WTC11 (cell line): Measurements from ENCODE around the gene CACNB1. TPM values are rescaled to one million over a fixed set of nuclear protein-coding genes. Genes with fewer than 3 reads are reported as not detected.

Experiments used
- ATAC-seq: fragments of 200-7000 bp; cut with Tn5 transposase; 2 replicates; pipeline ENCODE4 v1.10.0; 2021; ENCODE audit warnings: mild to moderate bottlenecking, moderate library complexity
- CTCF ChIA-PET: fragments of 300-600 bp; sonication (Branson Sonifier 250); formaldehyde crosslinking; loops from one replicate; lab custom pipeline; 2021; ENCODE audit warnings: antibody characterized with exemption; lab: Charles Lee
- POLR2A ChIA-PET: fragments of 350-600 bp; sonication (Branson Sonifier 250); formaldehyde crosslinking; loops from one replicate; lab custom pipeline; 2021; ENCODE audit warnings: antibody characterized with exemption; lab: Charles Lee
- DNase-seq: peaks from one replicate; pipeline ENCODE4 v3.0.0; 2021; ENCODE audit warnings: low spot score
- H3K27ac Mint-ChIP-seq: 2 replicates; pipeline ENCODE4 v1.8.0; 2021; ENCODE audit warnings: mixed read lengths
- H3K27me3 Mint-ChIP-seq: 2 replicates; pipeline ENCODE4 v1.8.0; 2021; ENCODE audit warnings: low read depth, mild to moderate bottlenecking, moderate library complexity, mixed read lengths
- H3K36me3 Mint-ChIP-seq: 2 replicates; pipeline ENCODE4 v1.8.0; 2021; ENCODE audit warnings: mixed read lengths
- H3K4me1 Mint-ChIP-seq: 2 replicates; pipeline ENCODE4 v1.8.0; 2022; ENCODE audit warnings: mixed read lengths
- H3K4me3 Mint-ChIP-seq: 2 replicates; pipeline ENCODE4 v1.8.0; 2021; ENCODE audit warnings: mild to moderate bottlenecking, moderate library complexity, mixed read lengths
- H3K9me3 Mint-ChIP-seq: 2 replicates; pipeline ENCODE4 v1.8.0; 2021; ENCODE audit warnings: mixed read lengths
- AFF4 ChIP-seq: sonication (generic); formaldehyde crosslinking; IDR thresholded peaks from 2 replicates; pipeline ENCODE4 v1.8.1; 2023; ENCODE audit warnings: mild to moderate bottlenecking, missing genetic modification reagents, borderline replicate concordance
- CBFB ChIP-seq: sonication (generic); formaldehyde crosslinking; IDR thresholded peaks from 2 replicates; pipeline ENCODE4 v1.8.1; 2022; ENCODE audit warnings: mild to moderate bottlenecking, low read depth, missing genetic modification reagents
- CDX4 ChIP-seq: fragments of 250-450 bp; sonication (Bioruptor Pico); IDR thresholded peaks from 2 replicates; pipeline ENCODE4 v1.9.0; 2021; ENCODE audit warnings: moderate library complexity, mild to moderate bottlenecking, inconsistent platforms, borderline replicate concordance
- ELF4 ChIP-seq: sonication (generic); formaldehyde crosslinking; IDR thresholded peaks from 2 replicates; pipeline ENCODE4 v1.8.1; 2022; ENCODE audit warnings: low read depth, mild to moderate bottlenecking, moderate library complexity, missing genetic modification reagents
- EMX1 ChIP-seq: fragments of 250-450 bp; sonication (Bioruptor Pico); IDR thresholded peaks from 2 replicates; pipeline ENCODE4 v1.8.0; 2021; ENCODE audit warnings: mild to moderate bottlenecking
- ERG ChIP-seq: fragments of 250-450 bp; sonication (Bioruptor Pico); IDR thresholded peaks from 2 replicates; pipeline ENCODE4 v1.8.0; 2021; ENCODE audit warnings: mild to moderate bottlenecking
- ESRRA ChIP-seq: sonication (generic); formaldehyde crosslinking; IDR thresholded peaks from 2 replicates; pipeline ENCODE4 v1.8.1; 2022; ENCODE audit warnings: mild to moderate bottlenecking, missing genetic modification reagents, borderline replicate concordance
- FOXK1 ChIP-seq: sonication (generic); formaldehyde crosslinking; IDR thresholded peaks from 2 replicates; pipeline ENCODE4 v1.8.0; 2022; ENCODE audit warnings: mild to moderate bottlenecking, moderate library complexity, missing genetic modification reagents
- FOXP1 ChIP-seq: sonication (generic); formaldehyde crosslinking; IDR thresholded peaks from 2 replicates; pipeline ENCODE4 v1.8.0; 2022; ENCODE audit warnings: missing genetic modification reagents, mild to moderate bottlenecking, moderate library complexity, borderline replicate concordance
- IRF1 ChIP-seq: sonication (generic); formaldehyde crosslinking; IDR thresholded peaks from 2 replicates; pipeline ENCODE4 v1.8.0; 2023; ENCODE audit warnings: missing genetic modification reagents
- MLX ChIP-seq: sonication (generic); formaldehyde crosslinking; IDR thresholded peaks from 2 replicates; pipeline ENCODE4 v1.8.1; 2023; ENCODE audit warnings: mild to moderate bottlenecking, missing genetic modification reagents, moderate library complexity
- NFATC4 ChIP-seq: fragments of 250-450 bp; sonication (Bioruptor Pico); IDR thresholded peaks from 2 replicates; pipeline ENCODE4 v1.9.0; 2021; ENCODE audit warnings: mild to moderate bottlenecking
- NR1H2 ChIP-seq: sonication (generic); formaldehyde crosslinking; IDR thresholded peaks from 2 replicates; pipeline ENCODE4 v1.9.0; 2021; ENCODE audit warnings: mild to moderate bottlenecking, moderate library complexity, missing genetic modification reagents
- PREB ChIP-seq: sonication (generic); formaldehyde crosslinking; IDR thresholded peaks from 2 replicates; pipeline ENCODE4 v1.8.1; 2022; ENCODE audit warnings: mild to moderate bottlenecking, missing genetic modification reagents, moderate library complexity, borderline replicate concordance
- ZMAT4 ChIP-seq: fragments of 250-450 bp; sonication (Bioruptor Pico); IDR thresholded peaks from 2 replicates; pipeline ENCODE4 v1.9.0; 2021; ENCODE audit warnings: mild to moderate bottlenecking
- ZNF416 ChIP-seq: fragments of 250-450 bp; sonication (Bioruptor Pico); IDR thresholded peaks from 2 replicates; pipeline ENCODE4 v1.9.0; 2021; ENCODE audit warnings: mild to moderate bottlenecking, inconsistent platforms
- ZNF532 ChIP-seq: fragments of 250-450 bp; sonication (Bioruptor Pico); IDR thresholded peaks from 2 replicates; pipeline ENCODE4 v1.9.0; 2021; ENCODE audit warnings: mild to moderate bottlenecking, borderline replicate concordance
- total RNA-seq: library from RNA; stranded (reverse); gene quantifications from 3 replicates; pipeline ENCODE4 v1.2.3, GENCODE V29; 2021

Gene CACNB1
- total RNA-seq, 1 experiment from 2014 or later, result 17.0 TPM

- TF ChIP-seq AFF4 (no peak), CBFB (no peak), NFATC4 (CRISPR knock-in tag) (no peak), MLX (no peak), ERG (no peak), ZNF416 (no peak), ELF4 (CRISPR knock-in tag) (no peak), EMX1 (CRISPR knock-in tag) (no peak), NR1H2 (CRISPR knock-in tag) (no peak), ZNF532 (CRISPR knock-in tag) (no peak)
Measured at GRCh38 chr17:39170558-39170957, 26.9 kb downstream of the CACNB1 start (continued).

GRCh38 chr17:39170109-39170508, 27.4 kb downstream of the CACNB1 start:
- H3K27ac Mint-ChIP-seq, result no peak overlapping the region
- peaks cover 40% of the 10 kb centered on the region for H3K4me1 Mint-ChIP-seq
- peaks cover 6% of the 10 kb centered on the region for H3K36me3 Mint-ChIP-seq
- no peak for ATAC-seq
- peaks cover 9% of the 10 kb centered on the region for H3K9me3 Mint-ChIP-seq
- DNase-seq, result no peak
- H3K4me3 Mint-ChIP-seq, result no peak overlapping the region
- ChIA-PET CTCF (interaction anchor here (3.4 kb wide), 1 partner anchor 187 kb away, joined by 11 read pairs; no protein-coding TSS in a partner anchor), POLR2A (interaction anchor here (0.6 kb wide), 1 partner anchor 762 kb away, joined by 8 read pairs; no protein-coding TSS in a partner anchor)
- peaks cover 48% of the 10 kb centered on the region for H3K27me3 Mint-ChIP-seq
- TF ChIP-seq FOXK1 (no peak), IRF1 (no peak), ZMAT4 (CRISPR knock-in tag) (no peak), PREB (CRISPR knock-in tag) (no peak), ESRRA (CRISPR knock-in tag) (no peak), CDX4 (no peak), FOXP1 (CRISPR knock-in tag) (no peak), AFF4 (no peak)
